SIG-M5 (cell line): ENCODE data around the gene ERC1.
"Not testable (repeated sequence)": the region's sequence is repeated elsewhere in the genome, so short reads cannot be mapped to it uniquely, and the experiment has no call there.

Experiments used
- DNase-seq: peaks from one replicate; lab custom pipeline; 2025; lab: John Stamatoyannopoulos, UW

Gene ERC1

GRCh38 chr12:981961-982360 is 9.1 kb upstream of the ERC1 start:
- no peak for DNase-seq

GRCh38 chr12:988646-989045 is 2.4 kb upstream of the ERC1 start:
- DNase-seq, result no peak

- no peak for DNase-seq
These were observed 2.0 kb upstream of the ERC1 start for GRCh38 chr12:989051-989450.

- DNase-seq, result no peak
These were observed 1.0 kb upstream of the ERC1 start for GRCh38 chr12:989751-990660.

- no peak for DNase-seq
These were observed 619 bp downstream of the ERC1 start for GRCh38 chr12:991350-992333.

- DNase-seq, result no peak
These were observed 1.6 kb downstream of the ERC1 start for GRCh38 chr12:992647-993046.

GRCh38 chr12:996881-997280 is 5.9 kb downstream of the ERC1 start:
- no peak for DNase-seq

GRCh38 chr12:997505-997904 is 6.5 kb downstream of the ERC1 start:
- DNase-seq, result no peak

GRCh38 chr12:998020-998874 is 7.2 kb downstream of the ERC1 start:
- no peak for DNase-seq

- DNase-seq, result not testable (repeated sequence)
These were observed 8.7 kb downstream of the ERC1 start for GRCh38 chr12:999736-1000135.

- DNase-seq, result no peak
These were observed 10.5 kb downstream of the ERC1 start for GRCh38 chr12:1001507-1001906.

- DNase-seq, result no peak
These were observed 12.7 kb downstream of the ERC1 start for GRCh38 chr12:1003600-1004271.

- no peak for DNase-seq
These were observed 15.2 kb downstream of the ERC1 start for GRCh38 chr12:1006255-1006654.

GRCh38 chr12:1007276-1007675 is 16.3 kb downstream of the ERC1 start:
- no peak for DNase-seq

- no peak for DNase-seq
These were observed 17.0 kb downstream of the ERC1 start for GRCh38 chr12:1007994-1008393.

- DNase-seq, result no peak
These were observed 20.1 kb downstream of the ERC1 start for GRCh38 chr12:1011091-1011490.

- DNase-seq, result no peak
These were observed 22.8 kb downstream of the ERC1 start for GRCh38 chr12:1013618-1014489.

GRCh38 chr12:1019283-1019682 is 28.3 kb downstream of the ERC1 start:
- DNase-seq, result no peak

- DNase-seq, result no peak
These were observed 29.4 kb downstream of the ERC1 start for GRCh38 chr12:1020389-1020788.
